HG03354 (cell line): Measurements from ENCODE around the gene PAGE1.
"Not testable (repeated sequence)": the region's sequence is repeated elsewhere in the genome, so short reads cannot be mapped to it uniquely, and the experiment has no call there.

ENCODE experiments used
- ATAC-seq: cut with Tn5 transposase; IDR thresholded peaks from one replicate; pipeline ENCODE4 v1.9.1; 2021; ENCODE audit warnings: mild to moderate bottlenecking; ENCODE audit not compliant: unreplicated experiment, poor library complexity, severe bottlenecking

Gene PAGE1, protein sequence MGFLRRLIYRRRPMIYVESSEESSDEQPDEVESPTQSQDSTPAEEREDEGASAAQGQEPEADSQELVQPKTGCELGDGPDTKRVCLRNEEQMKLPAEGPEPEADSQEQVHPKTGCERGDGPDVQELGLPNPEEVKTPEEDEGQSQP

DNA sequence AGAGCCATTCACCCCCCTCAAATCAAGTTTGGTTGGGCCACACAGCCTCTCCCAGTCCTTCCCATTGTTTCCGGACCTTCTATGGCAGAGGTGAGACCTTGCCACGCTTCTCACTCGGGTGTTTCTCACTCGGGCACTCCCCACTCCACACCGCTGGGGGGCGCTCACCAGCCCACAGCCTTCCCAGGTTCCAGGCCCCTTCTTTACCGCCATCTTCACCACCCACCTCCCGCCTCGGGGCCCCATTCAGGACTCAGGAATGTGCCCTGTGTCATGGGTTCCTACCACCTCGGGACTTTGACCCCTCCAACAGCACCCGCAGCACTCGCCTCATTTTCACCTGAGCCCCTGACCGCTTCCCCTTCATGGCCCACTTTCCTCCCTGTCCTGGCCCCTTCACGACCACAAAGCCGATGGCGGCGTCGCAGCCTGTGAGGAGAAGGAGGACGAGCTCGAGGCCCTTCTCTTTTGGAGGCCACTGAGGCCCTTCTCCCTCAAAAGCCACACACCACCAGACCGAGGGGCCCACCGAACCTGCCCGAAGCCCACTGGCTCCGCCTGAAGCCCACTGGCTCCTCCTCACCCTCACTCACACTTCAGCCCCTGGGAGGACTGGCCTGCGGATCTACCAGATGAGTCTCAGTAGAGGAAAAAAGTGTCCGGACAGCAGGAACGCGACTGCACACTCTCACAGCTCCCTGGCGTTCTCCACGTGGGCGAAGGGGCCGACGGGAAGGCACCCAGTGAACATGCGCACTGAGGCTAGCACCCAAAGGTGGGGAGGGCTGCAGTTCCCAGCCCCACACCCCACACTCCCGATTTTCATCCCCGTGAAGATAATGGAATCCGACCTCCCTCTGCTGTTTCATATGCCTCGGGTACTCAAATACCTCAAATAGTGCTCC is at the start of gene PAGE1:
Gene PAGE1 (minus strand): TSS at position 709 of the 905 bp plus-strand sequence. CDS start 1,214 bp downstream, outside the sequence.
- no peak for ATAC-seq

DNA sequence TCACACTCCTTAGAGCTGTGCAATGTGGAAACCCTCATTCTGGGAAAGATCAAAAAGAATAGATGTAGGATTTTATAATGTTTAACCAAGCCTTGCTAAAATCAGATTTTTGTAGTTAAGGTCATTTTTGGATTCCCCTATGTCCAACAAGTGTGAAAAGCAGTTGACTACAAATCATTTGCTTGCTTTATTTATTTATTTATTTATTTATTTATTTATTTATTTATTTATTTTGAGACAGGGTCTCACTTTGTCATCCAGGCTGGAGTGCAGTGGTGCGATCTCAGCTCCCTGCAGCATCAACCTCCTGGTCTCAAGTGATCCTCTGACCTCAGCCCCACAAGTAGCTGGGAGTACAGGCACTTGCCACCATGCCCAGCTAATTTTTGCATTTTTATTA is 45.7 kb upstream of the PAGE1 start:
- not testable (repeated sequence) for ATAC-seq

DNA sequence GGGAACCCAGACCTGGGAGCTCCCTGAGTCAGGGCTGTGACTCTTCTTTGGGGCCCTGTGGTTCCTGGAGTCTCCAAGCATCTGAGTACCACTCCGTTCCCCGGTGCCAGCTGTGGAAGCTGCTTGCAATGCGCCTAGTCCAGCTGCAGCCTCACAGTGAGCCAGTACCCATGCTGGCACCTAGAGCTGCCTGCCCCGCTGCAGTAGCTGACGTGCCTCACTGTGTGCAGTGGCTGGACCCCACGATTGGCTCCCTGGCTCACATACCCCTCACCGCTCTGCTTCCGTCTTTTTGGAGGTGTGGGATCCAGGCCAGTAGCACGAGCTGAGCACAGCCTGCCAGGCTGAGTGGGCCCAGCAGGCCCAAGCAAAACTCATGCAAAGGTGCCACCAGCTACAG is 32.1 kb upstream of the PAGE1 start:
- no peak for ATAC-seq

- ATAC-seq, result no peak
Observed at GRCh38 chrX:49726966-49727365, 31.2 kb upstream of the PAGE1 start.

DNA sequence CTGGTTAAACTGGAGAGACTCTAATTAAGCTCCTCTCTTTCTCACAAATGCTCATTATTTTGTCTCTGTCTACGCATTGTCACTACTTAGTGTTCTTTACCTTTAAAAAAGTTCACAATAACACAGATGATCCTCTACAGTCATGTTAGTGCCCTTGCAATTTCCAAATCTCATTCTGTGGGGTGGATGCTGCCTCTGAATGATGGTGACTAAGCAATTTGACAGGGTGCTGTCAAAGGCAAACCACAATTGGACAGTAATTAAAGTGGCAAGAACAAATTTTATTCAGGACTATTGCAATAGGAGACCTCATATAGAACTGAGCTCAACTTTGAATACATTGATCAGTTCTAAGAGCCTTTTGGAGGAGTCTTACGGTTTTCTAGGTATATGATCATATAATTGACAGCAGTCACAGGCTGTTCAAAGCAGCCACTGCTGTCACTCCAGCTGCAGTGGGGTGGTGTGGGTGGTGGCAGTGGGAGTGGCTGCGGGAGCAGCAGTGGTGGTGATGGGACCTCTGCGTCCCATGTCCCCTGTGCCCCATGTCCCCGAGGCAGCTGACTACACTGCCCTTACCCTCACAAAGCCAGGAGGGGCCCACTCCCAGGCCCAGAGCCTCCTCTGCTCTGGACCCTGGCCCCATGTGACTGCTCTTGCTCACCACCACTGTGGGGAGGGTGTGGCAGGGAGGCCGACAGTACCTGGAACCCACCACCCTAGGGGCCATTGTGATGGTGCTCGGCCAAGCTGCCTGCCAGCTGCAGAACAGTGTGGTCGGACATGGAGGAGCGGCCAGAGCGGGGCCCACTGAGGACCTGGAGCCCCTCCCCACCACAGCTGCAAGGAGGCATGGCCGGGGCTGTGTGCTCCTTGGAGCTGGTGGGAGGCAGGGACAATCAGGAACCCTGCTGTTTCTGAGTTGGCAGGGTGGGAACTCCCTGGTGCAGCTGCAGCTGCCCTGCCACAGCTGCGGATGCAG is 30.4 kb upstream of the PAGE1 start:
- no peak for ATAC-seq

GRCh38 chrX:49725401-49725800 is 29.6 kb upstream of the PAGE1 start:
- no peak for ATAC-seq

GRCh38 chrX:49720106-49720505 is 24.3 kb upstream of the PAGE1 start:
- ATAC-seq, result not testable (repeated sequence)

GRCh38 chrX:49712577-49712976 is 16.8 kb upstream of the PAGE1 start:
- no peak for ATAC-seq

DNA sequence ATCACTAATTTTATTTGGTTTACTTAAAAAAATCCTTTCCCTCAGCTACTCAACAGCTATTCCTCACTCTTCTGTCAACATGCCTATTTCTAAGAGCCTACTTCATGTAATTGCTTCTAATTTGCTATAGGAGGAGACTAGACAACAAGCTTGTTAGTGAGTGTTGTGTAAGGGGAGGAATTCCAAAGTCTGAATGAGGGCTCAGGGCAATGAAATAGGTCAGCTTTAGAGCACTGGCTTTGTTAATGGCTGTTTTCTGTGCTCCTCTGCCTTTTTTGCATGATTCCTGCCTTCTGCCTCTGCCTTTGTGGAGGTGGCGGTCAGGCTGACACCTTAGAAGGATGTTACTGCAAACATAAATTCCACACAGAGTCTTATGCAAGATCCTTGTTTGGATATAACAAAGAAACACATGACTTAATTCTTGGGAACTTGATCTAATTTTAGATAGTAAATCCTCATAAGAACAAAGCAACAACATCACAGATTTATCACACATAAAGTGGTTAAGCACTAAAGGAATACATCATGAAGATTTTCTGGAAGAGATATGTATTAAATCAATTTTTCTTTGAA is 15.0 kb upstream of the PAGE1 start:
- ATAC-seq, result no peak

GRCh38 chrX:49704691-49705404 is 9.1 kb upstream of the PAGE1 start:
- ATAC-seq, result no peak

DNA sequence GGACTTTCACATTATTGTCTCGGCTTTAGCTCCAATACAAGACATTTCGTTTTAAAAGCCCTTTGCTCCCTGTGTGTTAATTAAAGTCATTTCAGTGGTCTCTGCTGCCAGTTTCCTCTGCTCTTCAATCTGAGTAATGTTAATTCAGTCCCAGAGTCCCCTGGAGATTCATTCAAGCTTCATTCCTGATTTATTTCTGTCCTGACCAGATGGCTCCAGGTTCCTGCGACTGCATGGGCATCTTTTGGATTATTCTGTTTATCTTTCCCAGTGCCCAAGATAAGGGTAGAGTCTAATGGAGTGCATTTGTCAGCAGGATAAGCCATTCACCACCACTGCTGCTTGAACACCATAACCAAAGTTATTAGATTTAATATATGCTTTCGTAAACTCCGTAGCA is 6.1 kb upstream of the PAGE1 start:
- ATAC-seq, result no peak

- no peak for ATAC-seq
Observed at GRCh38 chrX:49701323-49701722, 5.5 kb upstream of the PAGE1 start.

DNA sequence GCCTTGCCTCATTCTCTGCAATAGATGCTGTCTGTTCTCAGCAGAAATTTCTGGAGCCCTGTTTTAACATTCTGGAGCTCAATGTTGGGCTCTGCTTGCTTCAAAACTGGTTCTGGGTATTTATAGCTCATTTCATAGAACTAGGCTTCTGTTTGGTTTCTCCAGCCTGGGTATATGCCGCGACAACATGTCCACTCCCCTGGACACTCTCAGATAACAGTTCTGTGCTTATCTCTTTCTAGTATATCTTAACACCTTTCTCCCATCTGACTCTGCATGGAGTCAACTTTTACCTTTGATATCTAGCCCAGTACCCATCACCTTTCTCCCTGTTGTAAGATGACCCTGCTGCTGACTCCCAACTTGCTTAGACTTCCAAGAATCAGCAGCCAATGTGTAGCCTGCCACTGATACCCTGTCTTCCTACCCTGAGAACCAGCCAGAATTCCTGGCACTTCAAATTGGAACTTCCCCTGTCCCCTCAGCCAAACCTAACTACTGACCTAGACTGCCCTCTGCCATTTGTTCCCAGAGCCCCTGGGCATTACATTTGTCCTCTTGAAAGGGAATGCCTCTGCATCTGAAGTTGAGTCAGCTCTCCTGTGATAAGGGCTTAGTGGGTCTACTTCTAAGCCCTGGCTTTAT is 20.6 kb downstream of the PAGE1 start:
- no peak for ATAC-seq

DNA sequence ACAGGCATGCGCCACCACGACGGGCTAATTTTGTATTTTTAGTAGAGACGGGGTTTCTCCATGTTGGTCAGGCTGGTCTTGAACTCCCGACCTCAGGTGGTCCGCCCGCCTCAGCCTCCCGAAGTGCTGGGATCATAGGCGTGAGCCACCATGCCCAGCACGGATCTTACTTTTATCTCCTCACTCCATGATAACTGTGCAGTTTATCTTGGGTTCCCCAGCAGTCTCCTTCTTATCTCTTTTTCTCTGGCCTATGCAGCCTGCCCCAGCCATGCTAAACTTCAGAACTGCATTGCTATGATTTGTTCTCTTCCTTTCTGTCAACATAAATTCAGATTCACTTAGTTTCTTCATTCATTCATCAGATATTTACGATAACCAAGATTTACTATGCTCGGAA is 22.4 kb downstream of the PAGE1 start:
- ATAC-seq, result no peak

GRCh38 chrX:49664824-49665223 is 31.0 kb downstream of the PAGE1 start:
- ATAC-seq, result no peak

DNA sequence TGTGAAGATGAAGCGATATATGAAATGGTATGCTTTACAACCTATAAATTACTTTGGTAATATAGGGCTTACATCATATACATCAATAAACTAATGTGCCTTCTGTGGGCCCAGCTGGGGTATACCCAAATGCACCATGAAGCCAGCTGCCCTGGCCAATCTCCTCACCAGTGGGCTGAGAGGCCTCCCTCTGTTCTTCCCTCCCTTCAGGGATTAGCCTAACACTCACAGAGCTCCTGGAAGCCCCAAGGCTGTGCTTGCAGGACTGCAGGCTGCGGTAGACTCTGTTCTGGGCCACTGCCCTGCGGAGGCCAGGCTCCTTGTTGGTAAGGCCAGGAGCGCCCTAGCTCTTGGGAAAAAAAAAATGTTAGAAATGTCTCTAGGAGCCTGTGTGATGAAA is 33.9 kb downstream of the PAGE1 start:
- ATAC-seq, result no peak

- no peak for ATAC-seq
Observed at GRCh38 chrX:49659771-49660170, 36.0 kb downstream of the PAGE1 start.

GRCh38 chrX:49656533-49656932 is 39.3 kb downstream of the PAGE1 start:
- peak; percentile 80 for ATAC-seq
